ENCODE data around the gene PPP1R26. TPM values are rescaled to one million over a fixed set of nuclear protein-coding genes. Genes with fewer than 3 reads are reported as not detected.

Gene PPP1R26, protein sequence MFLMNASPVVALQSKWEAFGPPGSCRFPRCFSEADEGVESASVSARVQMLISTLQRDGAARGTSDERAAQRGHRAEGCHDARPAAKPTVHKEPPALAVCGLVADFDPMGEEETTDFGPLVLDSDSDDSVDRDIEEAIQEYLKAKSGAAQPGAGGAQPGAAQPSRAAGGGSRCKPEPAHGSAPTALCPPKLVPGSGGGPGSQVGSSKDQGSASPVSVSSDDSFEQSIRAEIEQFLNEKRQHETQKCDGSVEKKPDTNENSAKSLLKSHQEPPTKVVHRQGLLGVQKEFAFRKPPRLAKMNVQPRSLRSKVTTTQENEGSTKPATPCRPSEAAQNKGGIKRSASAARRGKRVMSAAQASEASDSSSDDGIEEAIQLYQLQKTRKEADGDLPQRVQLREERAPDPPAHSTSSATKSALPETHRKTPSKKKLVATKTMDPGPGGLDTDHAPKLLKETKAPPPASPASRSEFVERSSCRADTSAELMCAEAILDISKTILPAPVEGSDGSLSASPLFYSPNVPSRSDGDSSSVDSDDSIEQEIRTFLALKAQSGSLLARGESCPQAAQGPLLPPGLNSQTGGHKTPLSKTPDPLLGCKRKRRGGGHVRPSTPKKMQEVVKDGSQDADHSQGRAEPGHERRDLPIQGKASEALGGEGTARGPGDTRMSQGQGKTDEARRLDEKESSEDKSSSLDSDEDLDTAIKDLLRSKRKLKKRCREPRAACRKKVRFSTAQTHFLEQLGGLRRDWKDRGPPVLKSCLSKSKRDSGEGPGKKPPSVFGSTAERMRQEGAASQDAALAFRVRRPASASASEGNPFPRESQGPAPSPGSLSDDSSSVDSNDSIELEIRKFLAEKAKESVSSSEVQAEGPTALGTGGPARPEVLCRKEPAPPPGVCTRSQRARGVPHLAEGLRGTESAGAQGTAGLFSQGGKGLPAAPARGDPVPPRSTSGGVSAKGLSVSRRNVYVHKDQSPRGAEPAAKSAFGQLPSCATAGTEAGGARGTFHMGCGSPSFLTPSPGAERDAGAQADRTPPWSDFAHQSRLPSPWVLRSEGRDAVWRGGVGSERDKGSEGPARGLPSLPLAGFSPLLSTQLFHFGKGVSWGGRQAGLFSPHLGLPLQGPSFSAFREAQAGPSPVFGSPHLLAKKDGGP (N-terminal part only)
- 10 to 100 TPM in 2 of 4 donors, 1 to 10 TPM in 2; 5.1 to 16.0 (median 11.1) TPM for total RNA-seq

DNA sequence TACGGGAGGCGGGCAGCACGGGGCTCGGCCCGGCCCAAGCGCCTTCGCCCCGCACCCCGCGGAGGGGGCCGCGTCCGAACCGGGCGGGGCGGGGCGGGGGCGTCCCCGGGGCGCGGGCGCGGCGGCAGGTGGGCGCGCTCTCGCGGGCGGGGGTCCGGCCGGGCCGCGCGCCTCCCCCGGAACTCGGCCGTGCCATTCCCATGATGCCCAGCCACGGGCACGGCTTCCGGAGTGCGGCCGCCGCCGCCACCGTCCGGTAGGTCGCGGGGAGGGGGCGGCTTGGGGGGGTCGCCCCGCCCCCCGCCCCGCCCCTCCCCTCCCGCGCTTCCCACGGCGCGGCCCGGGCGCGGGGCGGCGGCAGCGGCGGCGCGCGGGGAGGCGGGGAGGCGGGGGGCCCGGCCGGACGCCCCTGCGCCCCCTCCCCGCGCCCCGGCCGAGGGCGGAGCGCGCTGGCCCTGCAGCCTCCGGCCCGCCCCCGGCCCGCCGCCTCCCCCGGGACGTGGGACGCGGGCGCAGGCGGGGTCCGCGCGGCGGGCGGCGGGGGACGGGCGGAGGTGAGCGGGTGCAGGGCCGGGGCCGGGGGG lies at the start of gene PPP1R26:
PPP1R26 (plus strand) TSS at position 314 of the 584 bp plus-strand sequence. CDS start 4,729 bp downstream, outside the sequence.
- TF ChIP-seq, protein P1, sequence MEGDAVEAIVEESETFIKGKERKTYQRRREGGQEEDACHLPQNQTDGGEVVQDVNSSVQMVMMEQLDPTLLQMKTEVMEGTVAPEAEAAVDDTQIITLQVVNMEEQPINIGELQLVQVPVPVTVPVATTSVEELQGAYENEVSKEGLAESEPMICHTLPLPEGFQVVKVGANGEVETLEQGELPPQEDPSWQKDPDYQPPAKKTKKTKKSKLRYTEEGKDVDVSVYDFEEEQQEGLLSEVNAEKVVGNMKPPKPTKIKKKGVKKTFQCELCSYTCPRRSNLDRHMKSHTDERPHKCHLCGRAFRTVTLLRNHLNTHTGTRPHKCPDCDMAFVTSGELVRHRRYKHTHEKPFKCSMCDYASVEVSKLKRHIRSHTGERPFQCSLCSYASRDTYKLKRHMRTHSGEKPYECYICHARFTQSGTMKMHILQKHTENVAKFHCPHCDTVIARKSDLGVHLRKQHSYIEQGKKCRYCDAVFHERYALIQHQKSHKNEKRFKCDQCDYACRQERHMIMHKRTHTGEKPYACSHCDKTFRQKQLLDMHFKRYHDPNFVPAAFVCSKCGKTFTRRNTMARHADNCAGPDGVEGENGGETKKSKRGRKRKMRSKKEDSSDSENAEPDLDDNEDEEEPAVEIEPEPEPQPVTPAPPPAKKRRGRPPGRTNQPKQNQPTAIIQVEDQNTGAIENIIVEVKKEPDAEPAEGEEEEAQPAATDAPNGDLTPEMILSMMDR (IDR thresholded peaks at IDR 0.05; ENCODE audit: low read depth), result no peak

DNA sequence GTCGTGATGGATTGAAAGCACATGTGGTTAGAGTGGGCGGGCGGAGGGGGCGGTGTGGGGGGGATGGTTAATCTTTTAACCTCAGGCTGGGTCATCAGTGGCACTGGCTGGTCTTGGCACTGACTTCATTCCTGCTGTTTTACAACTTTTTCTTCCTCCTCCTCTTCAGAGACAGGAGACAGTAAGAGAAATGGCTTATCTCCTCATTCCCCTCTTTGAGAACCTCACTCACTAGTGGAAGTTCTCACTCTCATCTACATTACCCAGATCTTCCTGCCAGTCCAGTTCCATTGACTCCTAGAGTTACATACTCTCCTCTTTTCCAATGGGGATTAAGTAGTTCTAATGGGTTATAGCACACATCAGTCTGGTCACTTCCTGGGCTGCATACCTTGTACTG lies 42.3 kb upstream of the PPP1R26 start:
- TF ChIP-seq, protein P1 (IDR thresholded peaks at IDR 0.05; ENCODE audit: low read depth), result no peak

DNA sequence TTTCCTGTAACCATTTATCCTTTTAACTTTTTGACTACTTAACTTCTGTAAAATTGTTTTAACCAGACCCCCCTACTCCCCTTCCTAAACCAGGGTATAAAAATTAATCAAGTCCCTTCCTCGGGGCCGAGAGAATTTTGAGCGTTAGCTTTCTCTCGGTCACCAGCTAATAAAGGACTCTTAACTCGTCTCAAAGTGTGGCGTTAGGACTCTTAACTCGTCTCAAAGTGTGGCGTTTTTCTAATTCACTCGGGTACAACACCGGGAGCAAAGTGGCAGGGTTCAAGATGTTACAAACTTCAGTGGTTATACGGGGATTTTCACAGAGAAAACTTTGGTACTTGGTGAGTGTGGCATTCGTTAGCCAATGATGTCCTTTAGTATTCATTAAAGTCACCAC lies 39.7 kb upstream of the PPP1R26 start:
- TF ChIP-seq, protein P1 (IDR thresholded peaks at IDR 0.05; ENCODE audit: low read depth), result no peak

DNA sequence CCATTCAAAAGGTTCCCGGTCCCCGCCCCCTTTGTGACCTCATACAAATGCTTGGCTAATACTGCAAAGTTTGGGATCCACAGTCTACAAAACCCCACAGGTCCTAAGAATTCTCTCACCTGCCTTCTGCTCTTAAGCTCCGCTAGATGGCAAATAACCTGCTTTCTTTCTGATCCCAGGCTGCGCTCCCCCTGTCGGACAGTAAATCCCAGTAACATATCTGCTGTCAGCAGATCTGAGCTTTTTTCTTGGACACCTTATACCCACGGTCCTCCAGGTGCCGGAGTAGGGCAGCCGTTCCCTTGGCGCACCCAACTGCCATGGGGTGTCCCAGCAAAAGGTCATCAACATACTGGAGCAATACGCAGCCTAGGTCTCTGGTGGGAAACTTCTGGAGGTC lies 39.0 kb upstream of the PPP1R26 start:
- TF ChIP-seq, protein P1 (IDR thresholded peaks at IDR 0.05; ENCODE audit: low read depth), result no peak

DNA sequence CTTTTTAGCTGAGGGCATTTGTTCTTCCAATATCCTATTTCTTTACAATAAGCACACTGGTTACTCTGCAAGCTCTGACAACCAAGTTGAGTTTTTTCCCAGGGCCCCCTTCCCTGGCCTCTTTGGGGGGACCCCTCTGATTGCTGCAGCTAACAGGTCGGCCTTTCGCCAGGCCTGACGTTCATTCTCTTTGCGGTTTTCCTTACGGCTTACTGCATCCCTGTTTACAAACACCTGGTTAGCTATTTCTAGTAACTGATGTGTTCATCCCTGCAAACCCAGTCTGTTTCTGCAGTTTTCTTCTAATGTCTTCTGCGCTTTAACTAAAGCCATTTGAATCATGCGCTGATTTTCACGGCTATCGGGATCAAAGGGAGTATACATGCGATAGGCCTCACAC lies 37.5 kb upstream of the PPP1R26 start:
- TF ChIP-seq, protein P1 (IDR thresholded peaks at IDR 0.05; ENCODE audit: low read depth), result no peak

DNA sequence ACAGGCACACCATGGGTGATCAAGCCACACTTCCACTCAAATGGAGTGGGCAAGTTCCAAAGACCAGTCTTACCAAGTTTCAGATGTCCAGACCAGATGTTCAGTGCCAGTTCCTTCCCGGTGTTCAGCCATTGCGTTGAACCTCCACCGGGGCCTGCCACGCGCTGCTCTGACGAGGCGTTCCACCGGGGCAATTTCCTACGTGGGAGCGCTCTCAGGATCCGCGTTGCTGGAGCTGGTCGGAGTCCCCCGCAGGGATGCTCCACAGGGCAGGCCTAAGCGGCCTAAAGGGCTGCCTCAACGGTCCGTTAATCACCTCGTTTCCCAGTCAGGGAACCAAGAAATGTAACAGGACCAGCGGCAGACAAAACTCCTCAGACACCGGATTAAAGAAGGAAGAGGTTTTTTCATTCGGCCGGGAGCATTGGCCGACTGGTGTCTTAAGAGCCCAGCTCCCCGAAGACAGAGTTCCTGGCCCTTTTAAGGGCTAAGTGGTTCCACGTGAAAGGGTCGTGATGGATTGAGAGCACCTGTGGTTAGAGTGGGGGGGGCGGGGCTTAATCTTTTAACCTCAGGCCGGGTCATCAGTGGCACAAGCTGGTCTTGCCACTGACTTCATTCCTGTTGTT lies 35.7 kb upstream of the PPP1R26 start:
- TF ChIP-seq, protein P1 (IDR thresholded peaks at IDR 0.05; ENCODE audit: low read depth), result no peak

Data from subcutaneous adipose tissue (tissue), 4 donors.